Mesendoderm (in vitro differentiated cells): ENCODE results near the gene TTLL10.

Experiments
- DNase-seq: peaks from one replicate; pipeline ENCODE4 v3.0.0; 2013
- H2AK5ac ChIP-seq: 2 replicates; pipeline ENCODE4 v1.6.1; 2013; ENCODE audit warnings: low read length, inconsistent platforms
- H2BK120ac ChIP-seq: 2 replicates; pipeline ENCODE4 v1.6.1; 2013; ENCODE audit warnings: low read depth, mild to moderate bottlenecking, low read length, moderate library complexity, mixed read lengths
- H2BK15ac ChIP-seq: replicated peaks from 2 replicates; pipeline ENCODE4 v1.6.1; 2013; ENCODE audit warnings: low read depth, mild to moderate bottlenecking, moderate library complexity
- H2BK5ac ChIP-seq: 2 replicates; pipeline ENCODE4 v1.6.1; 2013; ENCODE audit warnings: low read length, inconsistent platforms
- H3K18ac ChIP-seq: 2 replicates; pipeline ENCODE4 v1.6.1; 2013; ENCODE audit warnings: mild to moderate bottlenecking, low read length, mixed read lengths
- H3K23ac ChIP-seq: one replicate; pipeline ENCODE4 v1.6.1; 2013; ENCODE audit warnings: low read length
- H3K27ac ChIP-seq: 2 replicates; pipeline ENCODE4 v1.5.1; 2013; ENCODE audit warnings: low read depth, mild to moderate bottlenecking, inconsistent platforms, low read length, moderate library complexity
- H3K27me3 ChIP-seq: 2 replicates; pipeline ENCODE4 v1.6.1; 2013; ENCODE audit warnings: low read length, control low read depth, mild to moderate bottlenecking, inconsistent platforms; ENCODE audit not compliant: insufficient read depth, poor library complexity
- H3K36me3 ChIP-seq: 2 replicates; pipeline ENCODE4 v1.6.1; 2013; ENCODE audit warnings: low read length, inconsistent platforms; ENCODE audit not compliant: control insufficient read depth, insufficient read depth
- H3K4ac ChIP-seq: one replicate; pipeline ENCODE4 v1.6.1; 2013; ENCODE audit warnings: low read depth, mild to moderate bottlenecking, low read length, moderate library complexity
- H3K4me1 ChIP-seq: 2 replicates; pipeline ENCODE4 v1.6.1; 2013; ENCODE audit warnings: low read depth, low read length, inconsistent platforms; ENCODE audit not compliant: control insufficient read depth
- H3K4me2 ChIP-seq: 2 replicates; pipeline ENCODE4 v1.6.1; 2013; ENCODE audit warnings: low read length
- H3K4me3 ChIP-seq: 2 replicates; pipeline ENCODE4 v1.5.1; 2013; ENCODE audit warnings: mild to moderate bottlenecking, low read length
- H3K56ac ChIP-seq: one replicate; pipeline ENCODE4 v1.6.1; 2013; ENCODE audit warnings: low read length
- H3K79me1 ChIP-seq: 2 replicates; pipeline ENCODE4 v1.6.1; 2013; ENCODE audit warnings: low read length, inconsistent platforms
- H3K79me2 ChIP-seq: 2 replicates; pipeline ENCODE4 v1.6.1; 2013; ENCODE audit warnings: mild to moderate bottlenecking, low read length; ENCODE audit not compliant: control insufficient read depth, insufficient read depth
- H3K9ac ChIP-seq: 2 replicates; pipeline ENCODE4 v1.6.1; 2013; ENCODE audit warnings: low read length, inconsistent platforms
- H4K5ac ChIP-seq: one replicate; pipeline ENCODE4 v1.6.1; 2013; ENCODE audit warnings: low read length
- H4K8ac ChIP-seq: one replicate; pipeline ENCODE4 v1.6.1; 2013; ENCODE audit warnings: low read depth, mild to moderate bottlenecking, control low read depth, low read length, moderate library complexity
- WGBS: extraction: QIAGEN DNeasy Blood & Tissue Kit; methylation state at CpG from one replicate; pipeline ENCODE4 v1.1.7; 2013; ENCODE audit warnings: low lambda C conversion rate, missing lambda C conversion rate; ENCODE audit not compliant: insufficient coverage; ENCODE audit errors: extremely low coverage; 5-methylcytosine and 5-hydroxymethylcytosine counted together

The TTLL10 gene

DNA sequence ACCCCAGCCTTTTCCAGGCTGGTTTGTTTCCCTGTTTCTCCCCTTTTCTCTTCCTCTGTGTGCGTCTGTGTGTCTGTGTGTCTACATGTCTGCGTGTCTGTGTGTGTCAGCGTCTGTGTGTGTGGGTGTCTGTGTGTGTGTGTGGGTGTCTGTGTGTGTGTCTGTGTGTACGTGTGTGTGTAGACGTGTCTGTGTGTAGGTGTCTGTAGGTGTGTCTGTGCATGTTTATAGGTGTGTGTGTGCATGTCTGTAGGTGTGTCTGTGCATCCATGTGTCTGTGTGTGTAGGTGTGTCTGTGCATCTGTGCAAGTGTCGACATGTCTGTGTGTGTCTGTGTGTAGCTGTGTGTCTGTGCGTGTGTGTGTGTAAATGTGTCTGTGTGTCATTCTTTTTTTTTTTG lies 3.3 kb downstream of the TTLL10 start:
- H3K4me2 ChIP-seq = no peak overlapping the region
- H3K18ac ChIP-seq = no peak overlapping the region
- no peak for DNase-seq
- H3K36me3 ChIP-seq = no peaks in the 10 kb centered on the region
- no peak overlapping the region for H3K9ac ChIP-seq
- no peaks in the 10 kb centered on the region for H3K79me2 ChIP-seq
- no peak overlapping the region for H4K5ac ChIP-seq
- no peak overlapping the region for H3K4ac ChIP-seq
- H4K8ac ChIP-seq = no peak overlapping the region
- no peaks in the 10 kb centered on the region for H3K79me1 ChIP-seq
- no peak overlapping the region for H3K23ac ChIP-seq
- H3K56ac ChIP-seq = no peak overlapping the region
- WGBS = no CpG with 5 or more reads among the region's 7 CpGs
- no peak overlapping the region for H3K27ac ChIP-seq
- H2AK5ac ChIP-seq = no peak overlapping the region
- H2BK15ac ChIP-seq = no peak overlapping the region
- no peaks in the 10 kb centered on the region for H3K4me1 ChIP-seq
- H2BK5ac ChIP-seq = no peak overlapping the region
- no peak overlapping the region for H2BK120ac ChIP-seq
- H3K27me3 ChIP-seq = no peaks in the 10 kb centered on the region
- no peak overlapping the region for H3K4me3 ChIP-seq

DNA sequence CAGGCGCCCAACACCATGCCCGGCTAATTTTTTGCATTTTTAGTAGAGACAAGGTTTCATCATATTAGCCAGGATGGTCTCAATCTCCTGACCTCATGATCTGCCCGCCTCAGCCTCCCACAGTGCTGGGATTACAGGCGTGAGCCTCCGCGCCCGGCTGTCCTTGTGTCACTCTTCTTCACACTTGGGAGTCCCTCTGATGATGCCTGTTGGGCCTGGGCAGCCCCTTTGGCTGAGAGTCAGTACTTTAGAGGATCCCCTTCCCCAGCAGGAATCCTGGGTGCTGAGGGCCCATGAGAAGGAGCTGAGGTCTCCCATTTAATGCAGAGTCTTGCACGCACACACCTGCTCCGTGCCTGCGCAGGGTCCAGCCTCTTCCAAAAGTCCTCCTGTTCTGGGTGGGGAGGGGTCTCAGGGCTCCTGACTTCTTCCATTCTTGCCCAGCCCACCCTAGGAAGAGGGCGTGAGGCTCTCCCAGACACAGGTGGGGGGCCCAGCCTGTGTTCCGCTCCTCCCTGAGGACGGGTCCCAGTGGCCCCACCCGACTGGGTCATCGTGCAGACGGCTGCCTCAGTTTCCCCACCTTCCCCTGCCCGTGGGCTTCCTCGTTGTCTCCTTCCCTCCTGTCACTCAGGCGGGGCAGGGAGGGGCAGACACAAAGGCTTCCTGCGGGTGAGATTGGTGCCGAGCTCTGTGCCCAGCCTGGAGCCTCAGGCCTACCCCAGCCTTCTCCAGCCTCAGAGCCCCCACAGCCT lies 3.9 kb downstream of the TTLL10 start:
- Histone ChIP-seq H4K5ac (no peak overlapping the region), H2BK15ac (no peak overlapping the region), H3K36me3 (no peaks in the 10 kb centered on the region), H3K18ac (no peak overlapping the region), H2BK5ac (no peak overlapping the region), H2AK5ac (no peak overlapping the region), H3K79me2 (no peaks in the 10 kb centered on the region), H3K79me1 (no peaks in the 10 kb centered on the region), H3K9ac (no peak overlapping the region), H3K4me1 (no peaks in the 10 kb centered on the region), H3K4me3 (no peak overlapping the region), H2BK120ac (no peak overlapping the region), H3K4ac (no peak overlapping the region), H3K56ac (no peak overlapping the region), H3K27ac (no peak overlapping the region), H3K4me2 (no peak overlapping the region), H4K8ac (no peak overlapping the region), H3K23ac (no peak overlapping the region), H3K27me3 (no peaks in the 10 kb centered on the region)
- DNase-seq = no peak
- no CpG with 5 or more reads among the region's 21 CpGs for WGBS

DNA sequence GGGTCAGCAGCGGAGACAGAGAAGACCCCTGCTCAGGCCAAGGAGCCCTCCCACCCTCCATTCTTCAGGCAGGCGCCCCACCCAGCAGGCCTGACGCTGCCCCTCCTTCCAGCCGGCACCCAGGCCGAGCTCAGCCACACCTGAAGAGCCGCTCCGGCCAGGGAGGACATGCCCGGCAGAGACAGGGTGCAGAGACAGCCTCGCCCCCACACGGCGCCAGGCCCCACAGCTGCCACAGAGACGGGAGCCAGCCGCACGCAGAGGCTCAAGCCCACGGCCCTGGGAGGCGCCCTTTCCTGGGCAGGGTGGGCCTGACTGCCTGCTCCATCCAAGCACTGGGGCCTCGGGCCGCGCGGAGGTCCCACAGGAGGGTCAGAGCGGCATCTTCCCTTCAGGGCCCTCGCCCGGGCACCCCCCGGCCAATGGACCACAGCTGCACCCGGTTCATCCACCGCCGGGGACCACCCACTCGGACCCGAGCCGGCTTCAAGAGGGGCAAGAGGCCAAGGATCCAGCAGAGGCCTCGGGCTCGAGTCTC lies 5.2 kb downstream of the TTLL10 start:
- Histone ChIP-seq H3K27me3 (no peaks in the 10 kb centered on the region), H3K4ac (no peak overlapping the region), H3K27ac (no peak overlapping the region), H3K9ac (no peak overlapping the region), H3K36me3 (no peaks in the 10 kb centered on the region), H2BK120ac (no peak overlapping the region), H3K4me2 (no peak overlapping the region), H4K8ac (no peak overlapping the region), H3K56ac (no peak overlapping the region), H3K4me1 (no peaks in the 10 kb centered on the region), H4K5ac (no peak overlapping the region), H2BK5ac (no peak overlapping the region), H3K18ac (no peak overlapping the region), H2BK15ac (no peak overlapping the region), H3K79me2 (no peaks in the 10 kb centered on the region), H3K79me1 (no peaks in the 10 kb centered on the region), H3K23ac (no peak overlapping the region), H3K4me3 (no peak overlapping the region), H2AK5ac (no peak overlapping the region)
- no peak for DNase-seq
- WGBS = no CpG with 5 or more reads among the region's 32 CpGs

DNA sequence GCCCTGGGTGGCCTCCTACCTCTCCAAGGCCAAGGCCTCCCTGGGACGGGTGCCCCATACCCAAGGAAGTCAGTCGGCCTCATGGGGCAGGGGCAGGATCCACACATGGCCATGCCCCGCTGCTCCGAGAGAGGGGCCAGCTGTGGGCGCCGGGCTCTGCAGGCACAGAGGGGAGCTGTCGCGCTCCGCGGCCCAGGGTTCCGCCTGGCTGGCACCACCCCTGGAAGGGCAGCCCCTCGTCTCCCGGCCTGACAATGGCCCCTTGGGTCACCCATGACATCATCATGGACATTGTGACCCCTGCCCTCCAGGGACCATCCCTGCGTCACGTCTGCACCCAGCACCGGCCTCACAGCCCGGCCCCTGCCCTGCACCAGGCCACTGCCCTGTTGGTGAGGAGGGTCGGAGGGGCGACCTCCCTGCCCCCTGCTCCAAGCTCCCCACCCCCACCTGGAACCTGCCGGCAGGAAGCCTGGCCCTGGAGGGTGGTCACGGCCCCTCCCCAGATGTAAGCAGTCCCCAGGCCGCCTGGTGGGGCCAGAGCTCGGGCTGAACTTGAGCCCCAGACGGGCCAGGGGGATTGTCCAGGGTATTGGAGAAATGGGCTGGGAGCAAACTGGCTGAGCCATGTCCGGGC lies 5.8 kb downstream of the TTLL10 start:
- no peak for DNase-seq
- Histone ChIP-seq H2BK120ac (no peak overlapping the region), H3K23ac (no peak overlapping the region), H2AK5ac (no peak overlapping the region), H4K8ac (no peak overlapping the region), H2BK5ac (no peak overlapping the region), H3K79me1 (no peaks in the 10 kb centered on the region), H3K56ac (no peak overlapping the region), H3K79me2 (no peaks in the 10 kb centered on the region), H3K4ac (no peak overlapping the region), H2BK15ac (no peak overlapping the region), H3K4me3 (no peak overlapping the region), H3K4me2 (no peak overlapping the region), H3K9ac (no peak overlapping the region), H4K5ac (no peak overlapping the region), H3K27me3 (no peaks in the 10 kb centered on the region), H3K4me1 (no peaks in the 10 kb centered on the region), H3K27ac (no peak overlapping the region), H3K18ac (no peak overlapping the region), H3K36me3 (no peaks in the 10 kb centered on the region)
- no CpG with 5 or more reads among the region's 25 CpGs for WGBS

DNA sequence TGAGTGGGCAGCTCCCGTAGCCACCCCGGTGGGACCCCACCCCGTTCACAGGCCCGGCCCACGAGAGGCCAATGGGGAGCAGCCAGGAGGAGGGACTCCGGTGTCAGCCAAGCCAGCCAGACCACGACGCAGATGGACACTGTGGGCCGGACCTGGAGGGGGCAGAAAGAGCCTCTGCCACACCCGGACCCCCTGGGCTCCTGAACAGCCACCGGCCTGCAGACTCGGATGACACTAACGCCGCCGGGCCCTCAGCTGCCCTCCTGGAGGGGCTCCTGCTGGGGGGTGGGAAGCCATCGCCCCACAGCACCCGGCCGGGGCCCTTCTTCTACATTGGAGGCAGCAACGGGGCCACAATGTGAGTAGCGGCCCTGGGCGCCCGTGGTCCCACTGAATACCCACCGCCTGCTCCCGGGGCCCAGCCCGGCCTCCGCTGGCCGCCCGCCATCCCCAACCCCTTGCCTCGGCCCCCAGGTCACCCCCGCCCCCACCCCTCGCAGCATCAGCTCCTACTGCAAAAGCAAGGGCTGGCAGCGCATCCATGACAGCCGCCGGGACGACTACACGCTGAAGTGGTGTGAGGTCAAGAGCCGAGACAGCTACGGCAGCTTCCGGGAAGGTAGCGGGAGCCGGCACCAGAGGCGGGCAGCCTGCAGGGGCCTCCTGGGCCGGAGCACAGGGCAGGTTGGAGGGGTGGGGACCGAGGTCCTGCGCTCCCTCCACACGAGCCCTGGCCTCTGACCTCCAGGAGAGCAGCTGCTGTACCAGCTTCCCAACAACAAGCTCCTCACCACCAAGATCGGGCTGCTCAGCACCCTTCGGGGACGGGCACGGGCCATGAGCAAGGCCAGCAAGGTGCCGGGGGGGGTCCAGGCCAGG lies 6.5 kb downstream of the TTLL10 start:
- Histone ChIP-seq H2BK5ac (no peak overlapping the region), H3K4me2 (no peak overlapping the region), H3K4ac (no peak overlapping the region), H3K36me3 (no peaks in the 10 kb centered on the region), H3K79me2 (no peaks in the 10 kb centered on the region), H3K9ac (no peak overlapping the region), H2BK120ac (no peak overlapping the region), H3K56ac (no peak overlapping the region), H4K5ac (no peak overlapping the region), H2AK5ac (no peak overlapping the region), H3K27ac (no peak overlapping the region), H4K8ac (no peak overlapping the region), H3K27me3 (no peaks in the 10 kb centered on the region), H3K79me1 (no peaks in the 10 kb centered on the region), H2BK15ac (no peak overlapping the region), H3K23ac (no peak overlapping the region), H3K4me1 (no peaks in the 10 kb centered on the region), H3K4me3 (no peak overlapping the region), H3K18ac (no peak overlapping the region)
- DNase-seq = no peak
- no CpG with 5 or more reads among the region's 51 CpGs for WGBS
